NCI-H128 (cell line): ENCODE results near the gene WWOX.

ENCODE experiments used
- DNase-seq: peaks from one replicate; lab custom pipeline; 2025; ENCODE audit not compliant: unreplicated experiment; lab: John Stamatoyannopoulos, UW

WWOX gene

DNA sequence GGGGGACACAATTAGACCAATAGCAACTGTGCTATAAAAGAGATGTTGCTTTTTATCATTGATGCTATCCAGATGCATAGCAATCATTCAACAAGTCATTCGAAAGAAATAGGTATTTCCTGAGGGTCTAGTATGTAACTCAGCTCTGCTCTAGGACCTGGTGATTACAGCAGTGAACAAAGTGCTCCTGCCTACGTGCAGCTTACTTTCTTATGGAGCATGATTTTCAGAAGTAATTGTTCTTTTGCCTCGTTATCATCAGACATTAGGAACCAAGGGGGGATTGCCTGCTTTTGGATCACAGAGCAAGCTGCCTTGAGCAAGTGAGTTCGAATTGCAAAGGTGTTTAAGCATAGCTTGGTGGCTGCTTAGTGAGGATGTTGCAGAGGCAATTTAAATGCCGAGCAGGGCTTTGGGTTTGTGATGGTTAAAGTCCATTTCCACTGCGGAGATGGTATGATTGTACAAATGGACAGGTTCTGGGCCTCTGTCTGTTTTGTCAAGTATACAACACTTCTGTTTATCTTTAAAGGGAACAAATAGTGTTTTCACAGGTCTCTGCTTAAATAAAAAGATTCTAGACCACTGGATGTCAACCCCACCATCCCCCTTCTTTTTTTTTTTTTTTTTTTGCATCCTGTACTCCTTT, 41.5 kb downstream of the WWOX start:
- DNase-seq: no peak

DNA sequence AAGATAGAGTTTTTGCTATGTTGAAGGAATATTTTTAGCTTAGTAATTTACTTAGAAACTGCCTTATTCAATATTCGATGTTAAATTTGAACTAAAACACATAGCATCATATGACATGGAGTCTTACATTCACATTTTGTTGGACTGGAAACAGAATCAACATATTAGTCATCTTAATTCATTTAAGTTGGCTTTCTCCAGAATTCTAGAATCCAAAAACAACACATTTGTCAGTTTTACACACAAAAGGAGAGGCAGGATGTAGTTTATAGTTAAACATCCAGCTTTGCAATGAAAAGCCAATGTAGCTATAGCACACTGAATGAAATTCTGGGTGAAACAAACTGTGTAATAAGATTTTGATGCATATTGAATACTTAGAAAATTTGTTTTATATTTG, 43.3 kb downstream of the WWOX start:
- DNase-seq: no peak

DNA sequence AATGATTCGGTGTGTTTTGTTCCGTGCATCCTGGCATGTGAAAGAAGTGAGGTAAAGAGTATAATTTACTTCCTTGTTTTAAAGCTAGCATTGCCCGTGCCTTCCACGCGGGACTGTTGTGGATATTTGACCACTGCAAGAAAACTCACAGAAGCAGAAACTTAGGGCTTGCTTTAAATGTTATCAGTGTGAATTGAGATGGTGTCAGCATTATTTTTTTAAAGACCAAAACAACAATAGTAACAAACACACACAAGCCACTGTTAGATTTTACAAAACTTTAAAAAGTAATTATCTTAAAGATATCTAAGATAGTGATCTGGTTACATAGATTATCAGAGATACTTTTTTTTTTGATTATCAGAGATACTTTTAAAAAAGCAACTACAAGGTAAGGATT, 47.4 kb downstream of the WWOX start:
- DNase-seq: no peak

DNA sequence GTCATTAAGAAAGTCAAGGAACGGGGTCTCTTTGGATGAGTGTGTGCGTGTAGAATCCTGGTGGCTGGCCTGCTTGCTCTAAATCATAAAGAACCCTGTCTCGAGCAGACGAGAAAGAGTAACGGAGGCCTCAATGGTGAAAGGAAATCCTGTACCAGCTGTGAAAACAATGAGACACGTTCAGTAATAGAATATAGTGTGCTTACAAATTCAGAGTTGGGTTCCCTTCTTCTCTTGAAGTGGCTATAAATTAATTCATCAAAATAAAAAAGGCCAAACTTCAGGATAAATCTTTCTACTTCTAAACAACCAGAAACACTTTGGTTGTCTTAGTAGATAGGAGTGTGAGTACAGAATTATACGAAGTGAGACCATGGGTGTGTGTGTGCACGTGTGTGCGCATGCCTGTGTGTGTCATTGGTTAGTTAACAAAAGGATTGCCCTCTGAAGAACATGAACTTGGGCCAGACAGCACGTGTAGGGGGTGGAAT, 48.5 kb downstream of the WWOX start:
- DNase-seq: no peak

DNA sequence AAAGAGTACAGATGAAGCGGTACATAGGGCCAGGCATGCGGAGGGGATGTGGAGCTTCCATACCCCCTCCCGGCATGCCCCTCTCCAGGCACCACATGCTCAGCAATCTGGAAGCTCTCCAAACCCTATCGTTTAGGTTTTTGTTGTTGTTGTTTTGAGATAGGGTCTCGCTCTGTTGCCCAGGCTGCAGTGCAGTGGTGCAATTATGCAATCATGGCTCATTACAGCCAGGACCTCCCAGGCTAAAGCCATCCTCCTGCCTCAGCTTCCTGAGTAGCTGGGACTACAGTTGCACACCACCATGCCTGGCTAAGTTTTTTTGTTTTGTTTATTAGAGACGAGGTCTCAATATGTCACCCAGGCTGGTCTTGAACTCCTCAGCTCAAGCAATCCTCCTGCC, 50.8 kb downstream of the WWOX start:
- no peak for DNase-seq

DNA sequence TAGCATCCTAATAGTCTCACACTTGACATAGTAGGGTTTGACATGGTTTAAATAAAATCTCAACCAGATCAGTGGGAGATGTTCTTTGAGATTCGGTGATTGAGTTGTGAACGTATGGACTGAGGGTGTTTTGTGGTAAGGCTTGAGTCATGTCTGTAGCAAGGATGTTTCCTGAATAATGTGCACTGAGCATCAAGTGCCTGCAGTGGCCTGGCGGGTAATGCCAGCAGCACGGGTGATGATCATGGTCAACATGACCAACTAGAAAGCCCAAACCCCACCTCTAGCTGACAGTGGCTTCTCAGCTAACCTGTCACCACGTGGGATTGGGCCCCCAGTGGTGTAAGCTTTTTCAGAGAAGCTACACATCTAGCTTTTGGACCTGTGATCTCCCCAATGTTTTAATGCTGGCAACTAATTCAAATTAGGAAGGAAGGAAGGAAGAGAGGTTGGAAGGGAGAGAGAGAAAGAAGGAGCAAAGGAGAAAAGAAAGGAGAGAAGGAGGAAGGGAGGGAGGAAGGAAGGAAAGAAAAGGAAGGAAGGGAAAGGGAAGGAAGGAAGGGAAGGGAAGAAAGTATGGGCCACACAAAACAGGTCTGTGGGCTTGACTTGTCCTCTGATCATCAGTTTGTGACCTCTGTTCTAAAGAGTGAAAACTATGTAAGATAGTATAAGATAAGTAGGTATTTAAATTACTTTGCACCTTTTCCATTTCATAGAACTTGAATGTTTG, 55.4 kb downstream of the WWOX start:
- DNase-seq: no peak

DNA sequence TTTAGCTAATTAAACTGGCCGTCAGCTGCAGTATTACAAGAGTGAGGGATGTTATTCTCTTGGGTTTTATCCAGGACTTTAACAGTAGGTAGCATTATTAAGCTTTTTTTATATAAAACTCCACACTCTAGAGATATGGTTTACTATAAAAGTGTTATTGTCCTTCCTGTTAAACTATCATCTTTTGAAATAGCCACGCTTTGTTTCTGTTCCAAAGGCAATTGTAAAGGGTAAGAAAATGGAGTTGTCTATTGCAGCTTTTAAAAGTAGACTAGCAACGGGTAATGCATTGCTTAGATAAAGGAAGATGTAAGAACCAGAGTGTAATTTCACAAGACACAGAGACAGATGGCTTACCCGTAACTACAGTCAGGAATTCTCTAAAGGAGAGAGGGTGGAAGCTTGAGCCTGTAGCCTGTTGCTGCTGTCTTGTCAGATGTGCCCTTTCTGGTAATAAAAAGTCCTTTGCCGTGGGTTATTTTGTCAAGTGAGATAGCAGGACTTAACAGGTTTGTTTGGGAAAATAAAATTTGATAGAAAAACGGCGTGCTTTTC, 56.4 kb downstream of the WWOX start:
- DNase-seq: no peak

DNA sequence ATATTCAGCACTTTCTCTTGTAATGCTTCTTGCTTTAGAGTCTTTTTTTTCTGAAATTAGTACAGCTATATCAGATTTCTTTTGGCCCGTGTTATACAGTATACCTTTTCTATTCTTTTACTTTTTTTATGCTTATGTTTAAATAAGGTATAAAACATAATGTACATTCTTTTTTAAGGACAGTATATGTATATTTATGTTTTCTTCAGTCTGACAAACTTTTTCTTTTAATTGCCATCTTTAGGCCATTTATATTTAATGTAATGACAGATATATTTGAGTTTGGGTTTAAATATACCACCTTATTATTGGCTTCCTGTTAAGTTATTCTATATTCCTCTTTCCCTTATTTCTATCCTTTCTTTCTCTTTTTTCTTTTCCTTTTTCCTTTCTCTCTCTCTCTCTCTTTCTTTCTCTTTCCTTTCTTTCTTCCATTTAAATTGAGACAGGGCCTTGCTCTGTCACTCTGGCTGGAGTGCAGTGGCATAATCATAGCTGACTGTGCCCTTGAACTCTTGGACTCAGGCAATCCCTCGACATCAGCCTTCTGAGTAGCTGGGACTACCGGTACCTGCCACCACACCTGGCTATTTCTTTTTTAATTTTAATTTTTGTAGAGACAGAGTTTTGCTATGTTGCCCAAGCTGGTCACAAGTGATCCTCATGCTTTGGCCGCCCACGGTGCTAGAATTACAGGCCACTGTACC, 61.7 kb downstream of the WWOX start:
- DNase-seq: no peak

DNA sequence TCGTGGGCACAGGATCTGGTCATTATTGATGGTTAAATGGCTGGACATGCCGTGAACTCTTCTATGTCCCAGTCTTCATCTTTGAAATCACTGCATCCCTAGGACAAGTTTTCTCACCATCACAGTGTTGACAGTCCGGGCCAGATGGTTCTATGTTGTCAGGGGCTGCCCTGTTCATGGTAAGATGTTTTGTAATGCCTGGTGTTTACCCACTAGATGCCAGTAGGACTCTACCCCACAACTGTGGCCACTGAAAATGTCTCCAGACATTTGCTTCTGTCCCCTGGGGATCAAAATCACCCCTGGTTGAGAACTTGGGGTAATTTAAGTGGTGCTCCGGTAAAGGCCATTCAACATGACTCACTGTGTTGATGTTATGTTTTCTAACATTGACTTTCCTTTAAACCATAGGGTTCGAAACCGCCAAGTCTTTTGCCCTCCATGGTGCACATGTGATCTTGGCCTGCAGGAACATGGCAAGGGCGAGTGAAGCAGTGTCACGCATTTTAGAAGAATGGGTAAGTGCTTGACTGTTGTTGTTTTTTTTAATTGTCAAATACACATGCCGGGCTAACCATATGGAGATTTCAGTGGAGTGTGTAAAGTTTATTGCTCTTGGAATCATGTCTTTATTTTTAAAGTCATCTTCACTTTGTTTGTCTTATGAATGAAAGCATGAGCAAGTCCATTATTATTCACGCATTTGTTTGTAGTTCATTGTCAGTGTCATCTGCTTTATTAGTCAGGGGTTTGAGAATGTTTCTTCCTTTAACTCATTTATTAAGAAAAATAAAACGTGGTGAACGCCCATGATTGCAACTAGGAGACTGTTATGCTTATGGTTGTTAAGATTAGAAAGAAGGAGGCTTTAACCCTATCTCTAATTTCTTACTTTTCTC, 64.6 kb downstream of the WWOX start:
- DNase-seq: no peak

DNA sequence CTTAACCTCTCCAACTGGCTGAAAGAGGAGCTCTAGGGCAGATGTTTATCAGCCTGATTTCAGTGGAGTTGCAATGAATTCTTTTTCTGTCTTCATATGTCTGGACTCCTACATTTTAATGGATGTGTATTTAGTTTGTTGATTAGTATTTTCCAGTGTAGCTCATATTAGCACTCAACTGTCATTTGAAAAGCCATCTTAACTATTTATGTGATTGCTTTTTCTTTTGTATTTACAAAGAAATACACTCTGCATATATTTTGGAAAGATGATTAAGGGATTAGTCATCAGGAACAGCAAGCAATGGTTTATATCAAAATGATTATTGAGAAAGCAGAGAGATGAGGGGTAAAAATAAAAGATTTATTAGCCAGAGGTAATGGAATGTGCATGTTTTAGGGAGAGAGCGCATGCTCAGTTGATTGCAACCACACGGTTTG, 71.1 kb downstream of the WWOX start:
- no peak for DNase-seq

DNA sequence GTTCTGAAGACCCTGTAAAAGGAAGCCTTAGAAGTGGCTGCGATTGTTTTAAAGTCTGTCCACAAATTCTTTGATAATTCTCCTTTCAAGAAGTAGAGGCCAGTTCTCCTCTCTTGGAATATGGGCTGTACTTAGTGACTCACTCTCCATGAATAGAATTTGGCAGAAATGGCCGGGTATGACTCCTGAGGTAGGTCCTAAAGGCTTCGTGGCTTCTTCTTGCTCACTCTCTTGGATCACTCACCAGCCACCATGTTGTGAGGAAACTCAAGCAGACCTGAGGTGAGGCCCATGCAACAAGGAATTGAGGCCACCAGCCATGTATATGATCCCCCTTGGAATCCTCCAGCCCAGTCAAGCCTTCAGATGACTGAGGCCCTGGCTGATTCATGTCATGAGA, 75.8 kb downstream of the WWOX start:
- DNase-seq: no peak

DNA sequence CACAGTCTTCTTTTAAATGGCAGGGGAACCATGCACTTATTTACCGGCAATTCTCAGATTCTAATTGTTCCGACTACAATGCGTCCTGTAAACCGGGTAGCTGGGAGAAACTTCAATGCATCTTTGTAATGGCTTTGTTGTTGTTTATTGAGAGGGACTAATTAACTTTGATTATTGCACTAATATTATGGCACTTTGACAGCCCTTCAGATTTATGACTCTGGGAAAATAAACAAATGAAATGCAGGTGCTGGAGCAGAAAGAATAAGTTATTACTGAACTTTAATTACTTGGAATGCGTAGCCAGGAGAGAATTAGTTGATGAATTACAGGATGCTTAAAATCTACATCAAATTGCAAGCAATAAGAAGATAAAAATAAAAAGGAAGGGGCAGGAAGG, 77.0 kb downstream of the WWOX start:
- no peak for DNase-seq

DNA sequence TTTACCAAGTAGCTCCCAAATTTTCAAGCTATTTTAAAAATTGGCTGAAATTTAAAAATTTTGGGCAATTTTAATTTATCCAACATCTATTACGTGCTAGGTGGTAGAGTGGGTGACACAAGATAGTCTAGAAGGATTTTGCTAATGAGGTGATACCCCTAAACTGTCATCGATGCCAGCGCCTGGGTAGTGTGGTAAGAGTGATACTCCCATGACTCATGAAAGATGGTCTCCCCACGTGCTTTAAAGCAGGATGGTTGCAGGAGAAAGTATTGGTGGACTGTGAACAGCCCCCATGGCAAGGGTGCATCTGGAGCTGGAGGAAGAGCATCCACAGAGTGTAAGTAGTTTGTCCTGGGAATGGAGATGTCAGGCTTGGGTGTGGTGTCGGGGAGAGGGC, 77.8 kb downstream of the WWOX start:
- no peak for DNase-seq

DNA sequence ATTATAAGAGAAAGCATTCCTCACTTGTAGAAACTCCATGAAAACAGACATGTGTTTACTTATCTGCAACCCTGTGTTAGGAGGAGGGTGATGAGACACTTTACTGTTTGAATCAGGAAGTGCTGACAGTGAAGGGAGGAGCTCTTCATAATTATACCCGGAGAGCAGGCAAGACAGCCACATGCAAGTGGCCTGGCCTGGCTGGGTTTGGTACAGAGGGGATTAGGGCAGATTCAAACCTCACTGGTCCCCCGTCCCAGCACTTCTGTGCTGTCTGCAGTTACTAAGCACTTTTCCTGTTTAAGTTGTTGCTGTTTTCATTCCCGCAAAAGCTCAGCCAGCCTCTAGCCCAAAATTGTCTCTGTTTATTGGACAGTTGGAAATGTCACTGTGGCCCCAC, 78.5 kb downstream of the WWOX start:
- DNase-seq: no peak

DNA sequence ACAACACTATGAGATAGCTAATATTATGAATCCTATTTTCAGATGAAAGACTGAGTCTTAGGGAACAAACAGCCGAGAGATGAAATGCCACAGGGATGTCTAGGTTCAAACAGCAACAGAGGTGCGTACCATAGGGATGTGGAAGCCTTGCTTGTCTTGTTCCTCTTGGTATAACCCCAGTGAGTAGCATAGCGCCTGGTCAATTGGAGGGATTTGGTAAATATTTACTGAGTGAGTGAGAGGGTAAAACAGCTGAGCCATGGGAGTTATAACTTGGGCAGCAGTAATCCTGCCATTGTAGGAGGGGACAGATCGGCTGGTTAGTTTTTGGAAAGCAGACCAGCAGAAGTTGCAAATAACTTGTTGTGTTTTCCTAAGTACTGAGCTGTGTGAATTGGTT, 80.2 kb downstream of the WWOX start:
- DNase-seq: no peak

DNA sequence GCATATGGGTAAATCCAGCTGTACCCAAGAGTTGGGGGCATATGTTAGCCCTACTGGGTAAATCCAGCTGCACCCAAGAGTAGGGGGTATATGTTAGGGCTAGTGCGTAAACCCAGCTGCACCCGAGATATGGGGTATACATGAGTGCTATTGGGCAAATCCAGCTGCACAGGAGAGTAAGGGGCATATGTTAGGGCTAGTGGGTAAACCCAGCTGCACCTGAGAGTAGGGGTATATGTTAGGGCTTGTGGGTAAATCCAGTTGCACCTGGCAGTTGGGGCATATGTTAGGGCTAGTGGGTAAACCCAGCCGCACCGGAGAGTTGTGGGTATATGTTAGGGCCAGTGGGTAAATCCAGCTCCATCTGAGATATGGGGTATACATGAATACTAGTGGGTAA, 80.9 kb downstream of the WWOX start:
- DNase-seq: no peak

DNA sequence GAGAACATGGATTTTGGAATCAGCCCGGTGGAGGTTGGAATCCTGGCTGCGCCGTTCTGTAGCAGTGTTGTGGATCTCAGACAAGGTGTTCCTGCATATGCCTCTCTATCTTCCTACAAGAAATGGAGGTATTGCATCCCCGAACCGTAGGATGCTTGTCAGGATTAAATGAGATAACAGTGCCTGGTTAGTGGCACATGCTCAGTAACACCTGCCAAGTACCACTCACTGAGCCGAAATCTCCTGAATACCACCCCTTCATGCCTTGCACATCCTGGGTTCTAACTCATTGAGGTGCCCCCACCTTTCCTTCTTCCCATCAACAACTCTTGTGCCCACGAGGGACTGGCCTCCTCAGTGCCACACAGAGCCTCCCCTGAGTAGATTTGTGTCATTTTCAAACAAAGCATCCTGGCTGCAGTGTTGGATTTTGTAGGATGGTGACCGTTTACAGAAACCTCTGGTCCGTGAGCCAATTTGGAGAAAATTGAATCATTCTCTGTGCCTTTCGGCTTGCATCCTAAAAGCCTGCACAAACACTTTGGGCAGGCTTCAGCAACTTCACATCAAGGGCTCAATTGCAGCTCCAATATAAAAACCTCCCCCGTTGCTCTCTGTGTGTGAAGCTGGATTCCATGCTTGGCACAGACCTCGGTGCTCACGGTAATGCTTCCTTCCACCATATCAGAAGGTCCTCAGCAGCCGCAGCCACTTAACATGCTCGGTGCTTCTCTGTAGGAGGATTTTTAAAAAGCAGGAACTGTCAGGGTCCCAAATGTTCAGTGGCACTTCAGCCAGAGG, 84.2 kb downstream of the WWOX start:
- peak; percentile 29 for DNase-seq

DNA sequence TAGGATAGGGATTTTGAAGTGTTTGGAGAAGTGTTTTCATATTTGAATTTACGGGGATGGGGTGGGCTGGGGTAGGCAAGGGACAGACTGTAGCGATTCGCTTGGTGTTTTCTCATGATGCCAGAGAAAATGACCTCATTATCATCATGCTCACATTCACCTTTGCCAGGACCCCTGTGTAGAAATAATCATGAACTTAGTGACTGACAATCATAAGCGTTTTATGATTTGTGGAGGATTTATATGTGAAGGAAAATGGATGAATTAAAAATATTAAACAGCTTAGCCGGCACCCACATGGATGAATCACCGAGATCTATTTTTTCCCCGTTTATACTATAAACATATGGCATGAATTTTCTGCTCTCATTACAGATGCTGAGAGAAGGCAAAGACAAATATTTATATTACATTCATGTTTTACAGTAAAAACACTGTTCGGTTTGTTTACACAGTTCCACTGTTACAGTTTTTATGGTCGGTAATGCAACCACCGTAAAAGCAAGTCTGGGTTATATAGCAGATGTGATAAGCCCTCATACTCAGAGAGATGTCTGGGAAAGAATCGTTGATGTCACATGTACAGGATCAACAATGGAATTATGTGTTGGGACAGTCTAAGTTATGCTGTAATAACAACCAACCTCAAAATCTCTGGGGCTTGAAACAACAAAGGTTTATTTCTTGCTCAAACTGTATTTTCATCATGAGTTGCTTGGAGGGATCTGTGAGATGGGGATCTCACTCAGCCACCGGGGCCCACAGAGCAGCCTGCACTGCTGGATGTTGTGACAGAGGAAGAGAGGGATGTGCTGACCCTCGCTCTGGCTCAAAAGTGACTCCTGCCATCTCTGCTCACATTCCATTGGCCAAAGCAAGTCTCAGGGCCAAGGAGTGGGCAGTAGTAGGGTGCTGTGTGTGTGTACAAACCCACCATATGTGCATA, 85.1 kb downstream of the WWOX start:
- peak; percentile 5 for DNase-seq

DNA sequence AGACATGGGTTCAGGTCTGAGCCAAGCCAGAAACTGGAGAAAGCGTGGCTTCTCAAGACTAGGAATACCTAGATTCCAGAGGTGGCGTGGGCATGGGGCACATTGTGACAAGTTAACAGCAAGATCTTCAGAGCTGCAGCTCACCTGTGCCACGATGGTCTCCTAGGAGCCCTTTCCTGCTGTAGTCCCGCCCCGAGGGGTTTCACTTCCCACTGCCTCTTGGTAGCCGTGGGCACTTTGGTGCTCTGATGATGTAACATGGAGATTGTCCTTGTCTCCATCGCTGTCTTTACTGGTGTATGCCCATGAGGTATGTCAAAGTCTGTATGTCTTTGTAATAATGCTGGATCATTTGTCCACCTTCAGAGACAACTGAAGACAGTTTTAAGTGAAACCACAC, 89.7 kb downstream of the WWOX start:
- no peak for DNase-seq
